ENCODE results near the gene IGLL1.
"Not testable (repeated sequence)": the region's sequence is repeated elsewhere in the genome, so short reads cannot be mapped to it uniquely, and the experiment has no call there.

DNA sequence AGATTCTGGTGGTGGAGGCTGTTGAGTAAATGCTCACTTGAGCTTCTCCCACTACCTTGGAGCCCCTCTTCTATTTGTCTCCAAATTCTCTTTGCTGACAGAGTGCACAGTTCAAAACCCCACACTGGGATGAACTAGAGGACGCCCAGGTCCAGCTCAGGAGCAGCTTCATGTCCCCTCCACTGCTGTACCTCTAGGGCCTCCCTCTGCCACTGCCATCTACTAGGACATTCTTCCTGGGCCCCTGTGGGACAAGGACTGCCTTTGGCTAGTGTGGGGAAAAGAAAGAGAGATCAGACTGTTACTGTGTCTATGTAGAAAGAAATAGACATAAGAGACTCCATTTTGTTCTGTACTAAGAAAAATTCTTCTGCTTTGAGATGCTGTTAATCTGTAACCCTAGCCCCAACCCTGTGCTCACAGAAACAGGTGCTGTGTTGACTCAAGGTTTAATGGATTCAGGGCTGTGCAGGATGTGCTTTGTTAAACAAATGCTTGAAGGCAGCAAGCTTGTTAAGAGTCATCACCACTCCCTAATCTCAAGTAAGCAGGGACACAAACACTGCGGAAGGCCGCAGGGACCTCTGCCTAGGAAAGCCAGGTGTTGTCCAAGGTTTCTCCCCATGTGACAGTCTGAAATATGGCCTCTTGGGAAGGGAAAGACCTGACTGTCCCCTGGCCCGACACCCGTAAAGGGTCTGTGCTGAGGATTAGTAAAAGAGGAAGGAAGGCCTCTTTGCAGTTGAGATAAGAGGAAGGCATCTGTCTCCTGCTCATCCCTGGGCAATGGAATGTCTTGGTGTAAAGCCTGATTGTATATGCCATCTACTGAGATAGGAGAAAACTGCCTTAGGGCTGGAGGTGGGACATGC is 44.1 kb downstream of the IGLL1 start:
- not testable (repeated sequence) for TF ChIP-seq POLR2AphosphoS5, CTCF, POLR2A (IDR thresholded peaks at IDR 0.05)
